DND-41 (cell line): ENCODE data around the gene ADRA2B.

Experiments used
- ATAC-seq: fragments of 200-7000 bp; cut with Tn5 transposase; 3 replicates; pipeline ENCODE4 v1.9.1; 2021; ENCODE audit warnings: low read depth; ENCODE audit not compliant: insufficient read depth
- DNase-seq: peaks from one replicate; pipeline ENCODE4 v3.0.0-alpha.2; 2020
- H2AFZ ChIP-seq: 2 replicates; pipeline ENCODE4 v1.6.0; 2012; ENCODE audit warnings: low read depth, low read length
- H3K27ac ChIP-seq: 2 replicates; pipeline ENCODE4 v1.5.1; 2012; ENCODE audit warnings: low read length, inconsistent platforms
- H3K27me3 ChIP-seq: fragments of 200-600 bp; sonication (generic); 2 replicates; pipeline ENCODE4 v1.6.0; 2012; ENCODE audit warnings: low read length, mild to moderate bottlenecking, inconsistent platforms; ENCODE audit not compliant: insufficient read depth, poor library complexity
- H3K36me3 ChIP-seq: 2 replicates; pipeline ENCODE4 v1.5.1; 2012; ENCODE audit warnings: low read length, inconsistent platforms; ENCODE audit not compliant: insufficient read depth
- H3K4me1 ChIP-seq: 2 replicates; pipeline ENCODE4 v1.5.1; 2012; ENCODE audit warnings: mild to moderate bottlenecking, low read length; ENCODE audit not compliant: insufficient read depth
- H3K4me2 ChIP-seq: 2 replicates; pipeline ENCODE4 v1.6.0; 2012; ENCODE audit warnings: mild to moderate bottlenecking, moderate library complexity, low read length, inconsistent platforms; ENCODE audit not compliant: insufficient read depth
- H3K4me3 ChIP-seq, 2 experiments: fragments of 200-600 bp in 1 of 2; shearing (Covaris generic) in 1 of 2; 2 replicates each; pipeline ENCODE4 v1.5.1; 2012 to 2016; ENCODE audit warnings: inconsistent platforms in 2 of 2, low read length in 2 of 2, mild to moderate bottlenecking in 2 of 2, low read depth in 1 of 2, moderate library complexity in 1 of 2
- H3K79me2 ChIP-seq: 2 replicates; pipeline ENCODE4 v1.6.0; 2012; ENCODE audit warnings: low read length, inconsistent platforms; ENCODE audit not compliant: insufficient read depth
- H3K9ac ChIP-seq: 2 replicates; pipeline ENCODE4 v1.6.0; 2012; ENCODE audit warnings: low read depth, mild to moderate bottlenecking, inconsistent platforms, low read length, moderate library complexity
- H3K9me3 ChIP-seq: 2 replicates; pipeline ENCODE4 v1.5.1; 2012; ENCODE audit warnings: low read length, moderate library complexity, mild to moderate bottlenecking, inconsistent platforms; ENCODE audit not compliant: insufficient read depth, severe bottlenecking
- H4K20me1 ChIP-seq: 2 replicates; pipeline ENCODE4 v1.6.0; 2012; ENCODE audit warnings: low read length; ENCODE audit not compliant: insufficient read depth
- EZH2 ChIP-seq: IDR thresholded peaks from 3 replicates; pipeline ENCODE4 v1.6.1; 2012; ENCODE audit warnings: borderline replicate concordance, low read depth, mild to moderate bottlenecking, moderate library complexity, low read length, inconsistent platforms; ENCODE audit not compliant: severe bottlenecking
- TF ChIP-seq, protein P1 (sequence below): IDR thresholded peaks from 2 replicates; pipeline ENCODE4 v1.5.1; 2012; ENCODE audit warnings: borderline replicate concordance, low read length, moderate library complexity, mild to moderate bottlenecking; ENCODE audit not compliant: poor library complexity, severe bottlenecking; ENCODE audit errors: extremely low read depth

ADRA2B gene

DNA sequence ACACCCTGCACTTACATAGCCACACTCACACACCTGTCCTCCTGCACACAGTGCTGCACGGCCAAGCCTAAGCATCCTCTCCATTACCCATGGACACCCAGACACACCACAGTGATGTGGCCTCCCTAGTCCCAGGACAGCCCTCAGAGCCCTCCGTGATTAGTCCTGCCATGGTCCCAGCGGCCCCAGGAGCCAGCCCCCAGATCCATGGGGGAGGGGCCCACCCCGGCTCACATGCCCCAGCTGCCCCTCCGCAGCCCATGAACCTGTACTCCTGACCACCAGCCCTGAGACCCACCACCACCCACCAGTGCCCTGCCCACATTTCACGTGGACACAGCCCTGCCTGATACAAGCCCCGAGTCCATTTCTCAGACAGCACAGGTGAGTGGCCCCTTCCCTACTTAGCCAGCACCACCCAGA lies 36.9 kb upstream of the ADRA2B start:
- Histone ChIP-seq H3K4me3 (no peak overlapping the region), H3K79me2 (no peaks in the 10 kb centered on the region), H3K27me3 (no peaks in the 10 kb centered on the region), H4K20me1 (no peaks in the 10 kb centered on the region; the same call in 1 of the 2 replicates), H3K4me1 (peaks cover 18% of the 10 kb centered on the region), H3K27ac (no peak overlapping the region), H3K36me3 (no peaks in the 10 kb centered on the region), H2AFZ (no peak overlapping the region), H3K9ac (no peak overlapping the region), H3K4me2 (no peak overlapping the region), H3K9me3 (no peaks in the 10 kb centered on the region)
- ATAC-seq (no peak), DNase-seq (no peak)
- no peak for TF ChIP-seq EZH2
- TF ChIP-seq, protein P1, sequence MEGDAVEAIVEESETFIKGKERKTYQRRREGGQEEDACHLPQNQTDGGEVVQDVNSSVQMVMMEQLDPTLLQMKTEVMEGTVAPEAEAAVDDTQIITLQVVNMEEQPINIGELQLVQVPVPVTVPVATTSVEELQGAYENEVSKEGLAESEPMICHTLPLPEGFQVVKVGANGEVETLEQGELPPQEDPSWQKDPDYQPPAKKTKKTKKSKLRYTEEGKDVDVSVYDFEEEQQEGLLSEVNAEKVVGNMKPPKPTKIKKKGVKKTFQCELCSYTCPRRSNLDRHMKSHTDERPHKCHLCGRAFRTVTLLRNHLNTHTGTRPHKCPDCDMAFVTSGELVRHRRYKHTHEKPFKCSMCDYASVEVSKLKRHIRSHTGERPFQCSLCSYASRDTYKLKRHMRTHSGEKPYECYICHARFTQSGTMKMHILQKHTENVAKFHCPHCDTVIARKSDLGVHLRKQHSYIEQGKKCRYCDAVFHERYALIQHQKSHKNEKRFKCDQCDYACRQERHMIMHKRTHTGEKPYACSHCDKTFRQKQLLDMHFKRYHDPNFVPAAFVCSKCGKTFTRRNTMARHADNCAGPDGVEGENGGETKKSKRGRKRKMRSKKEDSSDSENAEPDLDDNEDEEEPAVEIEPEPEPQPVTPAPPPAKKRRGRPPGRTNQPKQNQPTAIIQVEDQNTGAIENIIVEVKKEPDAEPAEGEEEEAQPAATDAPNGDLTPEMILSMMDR: no peak

DNA sequence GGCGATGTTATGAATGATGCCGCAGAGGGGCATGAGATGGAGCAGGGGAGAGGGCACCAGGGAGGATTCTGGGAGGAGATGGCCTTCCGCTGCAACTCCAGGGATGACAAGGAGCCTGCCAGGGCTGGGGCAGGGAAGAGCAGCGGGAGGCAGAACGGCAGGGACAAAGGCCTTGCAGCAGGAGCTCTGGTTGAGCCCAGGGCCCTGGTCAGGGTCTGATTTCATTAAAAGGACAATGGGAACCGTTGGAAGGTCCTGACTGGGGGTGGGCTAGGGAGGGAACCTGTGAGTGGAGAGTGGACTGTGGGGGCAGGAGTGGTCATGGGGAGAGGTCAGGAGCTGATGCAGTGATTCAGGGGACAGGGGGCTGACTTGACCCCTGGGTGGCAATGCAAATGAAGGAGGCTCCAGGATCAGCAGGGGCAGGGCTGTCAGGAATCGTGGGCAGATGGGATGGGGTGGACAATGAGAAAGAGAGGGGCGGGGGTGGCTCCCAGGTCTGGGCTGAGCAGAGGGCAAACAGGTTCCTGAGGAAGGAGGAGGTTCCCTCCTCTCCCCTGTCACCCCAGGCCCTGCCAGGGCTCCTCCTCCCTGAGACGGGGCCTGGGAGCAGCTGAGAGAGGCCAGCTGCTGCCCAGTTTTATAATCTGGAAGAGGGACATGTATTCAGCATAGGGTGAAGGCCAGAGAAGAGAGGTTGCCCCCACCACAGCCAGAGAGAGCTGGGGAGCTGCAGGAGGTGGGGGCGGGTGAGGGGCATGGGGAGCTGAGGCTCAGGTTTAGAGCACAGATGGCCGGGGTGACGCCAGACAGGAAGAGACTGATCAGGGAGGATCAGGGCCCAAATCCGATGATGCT lies 36.2 kb upstream of the ADRA2B start:
- no peak overlapping the region for H2AFZ ChIP-seq
- ATAC-seq (no peak), DNase-seq (no peak)
- peaks cover 26% of the 10 kb centered on the region for H3K4me1 ChIP-seq
- no peaks in the 10 kb centered on the region for H3K36me3 ChIP-seq
- no peaks in the 10 kb centered on the region for H3K79me2 ChIP-seq
- H3K27me3 ChIP-seq: no peaks in the 10 kb centered on the region
- H3K9ac ChIP-seq: no peak overlapping the region
- H3K27ac ChIP-seq: no peak overlapping the region
- H4K20me1 ChIP-seq: no peaks in the 10 kb centered on the region; the same call in 1 of the 2 replicates
- no peak overlapping the region for H3K4me2 ChIP-seq
- no peaks in the 10 kb centered on the region for H3K9me3 ChIP-seq
- no peak for TF ChIP-seq EZH2
- TF ChIP-seq, protein P1: no peak
- no peak overlapping the region for H3K4me3 ChIP-seq

DNA sequence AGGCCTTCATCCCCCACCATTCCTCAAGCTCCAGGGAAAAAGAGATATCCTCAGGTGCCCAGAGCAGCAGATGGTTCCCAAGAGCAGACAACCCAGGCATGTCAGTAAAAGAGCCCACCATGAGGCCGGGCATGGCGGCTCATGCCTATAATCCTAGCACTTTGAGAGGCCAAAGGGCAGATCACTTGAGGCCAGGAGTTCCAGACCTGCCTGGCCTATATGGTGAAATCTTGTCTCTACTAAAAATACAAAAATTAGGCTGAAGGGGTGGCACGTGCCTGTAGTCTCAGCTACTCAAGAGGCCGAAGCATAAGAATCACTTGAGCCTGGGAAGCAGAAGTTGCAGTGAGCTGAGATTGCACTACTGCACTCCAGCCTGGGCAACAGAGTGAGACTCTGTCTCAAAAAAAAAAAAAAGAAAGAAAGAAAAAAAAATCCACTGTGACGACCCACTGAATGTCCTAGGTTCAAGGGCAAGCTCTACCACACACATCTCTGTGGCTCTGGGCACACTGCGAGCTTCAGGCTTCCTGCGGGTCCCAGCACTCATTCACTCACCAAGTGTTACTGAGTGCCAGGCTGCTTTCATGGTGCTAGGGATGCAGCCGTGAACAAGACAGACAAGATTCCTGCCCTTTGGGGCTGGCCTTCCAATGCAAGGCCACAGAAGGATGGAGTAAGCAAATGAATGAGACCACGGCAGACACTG lies 35.4 kb upstream of the ADRA2B start:
- TF ChIP-seq, protein P1: no peak
- H3K27ac ChIP-seq: no peak overlapping the region
- H3K79me2 ChIP-seq: no peaks in the 10 kb centered on the region
- no peak overlapping the region for H3K9ac ChIP-seq
- no peaks in the 10 kb centered on the region; the same call in 1 of the 2 replicates for H4K20me1 ChIP-seq
- H3K27me3 ChIP-seq: no peaks in the 10 kb centered on the region
- H3K36me3 ChIP-seq: no peaks in the 10 kb centered on the region
- H3K4me1 ChIP-seq: peaks cover 29% of the 10 kb centered on the region
- no peak overlapping the region for H3K4me2 ChIP-seq
- H3K9me3 ChIP-seq: no peaks in the 10 kb centered on the region
- no peak overlapping the region for H3K4me3 ChIP-seq
- no peak for ATAC-seq
- no peak overlapping the region for H2AFZ ChIP-seq
- DNase-seq: no peak
